Neural cell (in vitro differentiated cells): ENCODE data around the gene DGCR6. TPM values are rescaled to one million over a fixed set of nuclear protein-coding genes. Genes with fewer than 3 reads are reported as not detected.
"Not testable (repeated sequence)": the region's sequence is repeated elsewhere in the genome, so short reads cannot be mapped to it uniquely, and the experiment has no call there.

Experiments
- H2AFZ ChIP-seq: fragments of 200-600, 300-800 bp; sonication (generic), shearing (Covaris generic); 2 replicates; pipeline ENCODE4 v1.6.0; 2014; ENCODE audit warnings: low read depth, mild to moderate bottlenecking, antibody characterized with exemption, low read length, moderate library complexity
- H3F3A ChIP-seq: fragments of 200-600 bp; shearing (Covaris generic); 2 replicates; pipeline ENCODE4 v1.6.1; 2016; ENCODE audit warnings: mild to moderate bottlenecking, moderate library complexity, mixed read lengths, antibody characterized with exemption, low read length; ENCODE audit not compliant: insufficient read depth, poor library complexity, severe bottlenecking
- H3K27ac ChIP-seq: fragments of 200-600, 300-800 bp; sonication (generic), shearing (Covaris generic); 2 replicates; pipeline ENCODE4 v1.5.1; 2014; ENCODE audit warnings: mild to moderate bottlenecking, low read length, moderate library complexity
- H3K27me3 ChIP-seq: fragments of 300-800, 200-600 bp; sonication (generic), shearing (Covaris generic); 2 replicates; pipeline ENCODE4 v1.6.0; 2014; ENCODE audit warnings: mild to moderate bottlenecking, low read depth, low read length, moderate library complexity; ENCODE audit not compliant: insufficient read depth
- H3K36me3 ChIP-seq: fragments of 300-800, 200-600 bp; sonication (generic), shearing (Covaris generic); 2 replicates; pipeline ENCODE4 v1.5.1; 2014; ENCODE audit warnings: mild to moderate bottlenecking, antibody characterized with exemption, low read length, moderate library complexity; ENCODE audit not compliant: insufficient read depth
- H3K4me2 ChIP-seq: fragments of 300-800, 200-600 bp; sonication (generic), shearing (Covaris generic); 2 replicates; pipeline ENCODE4 v1.6.0; 2014; ENCODE audit warnings: mild to moderate bottlenecking, low read length
- H3K4me3 ChIP-seq: fragments of 300-800, 200-600 bp; sonication (generic), shearing (Covaris generic); 2 replicates; pipeline ENCODE4 v1.5.1; 2014; ENCODE audit warnings: mild to moderate bottlenecking, low read length, moderate library complexity
- H3K79me2 ChIP-seq: fragments of 200-600 bp; shearing (Covaris generic); replicated peaks from 2 replicates; pipeline ENCODE4 v1.6.0; 2014; ENCODE audit warnings: mild to moderate bottlenecking, low read length, moderate library complexity; ENCODE audit not compliant: insufficient read depth
- H3K9ac ChIP-seq: fragments of 300-800, 200-600 bp; sonication (generic), shearing (Covaris generic); 2 replicates; pipeline ENCODE4 v1.6.1; 2016; ENCODE audit warnings: mild to moderate bottlenecking, low read length, mixed read lengths
- H3K9me2 ChIP-seq: fragments of 200-600 bp; shearing (Covaris generic); 2 replicates; pipeline ENCODE4 v1.6.1; 2016; ENCODE audit warnings: mild to moderate bottlenecking, low read length, mixed read lengths; ENCODE audit not compliant: insufficient read depth
- H3K9me3 ChIP-seq: fragments of 200-600, 300-800 bp; sonication (generic), shearing (Covaris generic); 2 replicates; pipeline ENCODE4 v1.6.1; 2016; ENCODE audit warnings: mild to moderate bottlenecking, mixed run types, low read length, moderate library complexity, mixed read lengths
- H4K20me1 ChIP-seq: fragments of 200-600 bp; shearing (Covaris generic); 2 replicates; pipeline ENCODE4 v1.6.1; 2016; ENCODE audit warnings: mild to moderate bottlenecking, mixed run types; ENCODE audit not compliant: insufficient read depth
- EP300 ChIP-seq: fragments of 450-650 bp; conservative IDR thresholded peaks from 2 replicates; pipeline ENCODE4 v1.6.1; 2014; ENCODE audit warnings: antibody characterized with exemption, mild to moderate bottlenecking, moderate library complexity; ENCODE audit not compliant: poor library complexity, severe bottlenecking
- EZH2 ChIP-seq: fragments of 200-600, 300-800 bp; shearing (Covaris generic), sonication (generic); IDR thresholded peaks from 2 replicates; pipeline ENCODE4 v1.6.1; 2014; ENCODE audit warnings: antibody characterized with exemption, low read length, borderline replicate concordance, mild to moderate bottlenecking; ENCODE audit not compliant: insufficient read depth, poor library complexity, severe bottlenecking
- MXI1 ChIP-seq: fragments of 450-650 bp; conservative IDR thresholded peaks from 2 replicates; pipeline ENCODE4 v1.6.1; 2014; ENCODE audit warnings: antibody characterized with exemption, mild to moderate bottlenecking; ENCODE audit not compliant: poor library complexity, severe bottlenecking
- POLR2AphosphoS5 ChIP-seq: IDR thresholded peaks from 2 replicates; pipeline ENCODE4 v1.6.1; 2012
- RAD21 ChIP-seq: fragments of 450-650 bp; conservative IDR thresholded peaks from 2 replicates; pipeline ENCODE4 v1.6.1; 2014; ENCODE audit warnings: antibody characterized with exemption, mild to moderate bottlenecking, moderate library complexity
- SMC3 ChIP-seq: fragments of 450-650 bp; conservative IDR thresholded peaks from 2 replicates; pipeline ENCODE4 v1.6.1; 2014; ENCODE audit warnings: antibody characterized with exemption, mild to moderate bottlenecking, moderate library complexity; ENCODE audit not compliant: poor library complexity
- TAF1 ChIP-seq: IDR thresholded peaks from 2 replicates; pipeline ENCODE4 v1.6.1; 2012; ENCODE audit warnings: low read depth
- polyA plus RNA-seq: library from polyadenylated mRNA; depleted of rRNA; stranded (reverse); fragments of >200 nt; gene quantifications from 2 replicates; pipeline ENCODE4 v1.2.3, GENCODE V29; 2014
- TF ChIP-seq, protein P1 (sequence below): fragments of 450-650 bp; IDR thresholded peaks from 2 replicates; pipeline ENCODE4 v1.5.1; 2014; ENCODE audit warnings: antibody characterized with exemption, mild to moderate bottlenecking, moderate library complexity; ENCODE audit not compliant: poor library complexity, severe bottlenecking
- TF ChIP-seq, protein P2 (sequence below): IDR thresholded peaks from 2 replicates; pipeline ENCODE4 v1.6.1; 2012; ENCODE audit warnings: borderline replicate concordance

The DGCR6 gene
- polyA plus RNA-seq, 1 donor from 2014 or later: 8.9 TPM

DNA sequence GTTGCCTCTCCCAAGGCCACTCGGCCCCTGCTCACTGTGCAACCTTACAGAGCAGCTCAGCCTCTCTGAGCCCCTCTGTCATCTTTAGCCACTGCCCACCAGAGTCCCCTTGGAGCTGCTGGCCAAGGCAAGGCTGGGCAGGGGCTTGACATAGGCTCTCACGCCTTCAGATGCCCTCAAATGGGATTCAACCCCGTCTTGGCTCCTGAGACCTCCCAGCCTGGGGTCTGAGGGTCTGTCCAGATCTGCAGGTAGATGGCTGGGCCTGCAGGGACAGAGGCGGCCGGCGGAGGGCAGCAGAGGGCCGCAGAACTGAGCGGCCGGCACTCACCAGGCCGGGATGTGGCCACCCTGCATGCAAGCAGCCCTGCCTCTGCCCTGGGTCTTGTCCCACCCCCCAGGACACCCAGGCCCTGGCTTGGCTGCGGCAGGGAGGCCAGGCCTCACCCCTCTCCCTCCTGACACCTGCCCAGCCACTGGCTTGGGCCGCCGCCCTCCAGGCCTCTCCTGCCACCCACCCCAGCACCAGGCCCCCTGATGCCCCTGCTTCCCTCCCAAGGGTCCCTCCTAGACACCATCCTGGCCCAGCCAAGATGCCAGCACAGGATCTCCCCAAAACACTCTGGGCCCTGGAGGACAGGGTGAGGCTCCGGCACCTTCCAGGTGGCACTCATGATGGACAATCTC, 48.3 kb downstream of the DGCR6 start:
- not testable (repeated sequence) for H3K9ac ChIP-seq, H3K4me2 ChIP-seq, H2AFZ ChIP-seq, H3F3A ChIP-seq, H3K79me2 ChIP-seq, H3K27me3 ChIP-seq, H3K27ac ChIP-seq, H3K9me3 ChIP-seq, H3K9me2 ChIP-seq, H3K36me3 ChIP-seq, H4K20me1 ChIP-seq, H3K4me3 ChIP-seq
- TF ChIP-seq SMC3: peak; percentile 74
- peak; percentile 74 for TF ChIP-seq RAD21
- TF ChIP-seq, protein P1, sequence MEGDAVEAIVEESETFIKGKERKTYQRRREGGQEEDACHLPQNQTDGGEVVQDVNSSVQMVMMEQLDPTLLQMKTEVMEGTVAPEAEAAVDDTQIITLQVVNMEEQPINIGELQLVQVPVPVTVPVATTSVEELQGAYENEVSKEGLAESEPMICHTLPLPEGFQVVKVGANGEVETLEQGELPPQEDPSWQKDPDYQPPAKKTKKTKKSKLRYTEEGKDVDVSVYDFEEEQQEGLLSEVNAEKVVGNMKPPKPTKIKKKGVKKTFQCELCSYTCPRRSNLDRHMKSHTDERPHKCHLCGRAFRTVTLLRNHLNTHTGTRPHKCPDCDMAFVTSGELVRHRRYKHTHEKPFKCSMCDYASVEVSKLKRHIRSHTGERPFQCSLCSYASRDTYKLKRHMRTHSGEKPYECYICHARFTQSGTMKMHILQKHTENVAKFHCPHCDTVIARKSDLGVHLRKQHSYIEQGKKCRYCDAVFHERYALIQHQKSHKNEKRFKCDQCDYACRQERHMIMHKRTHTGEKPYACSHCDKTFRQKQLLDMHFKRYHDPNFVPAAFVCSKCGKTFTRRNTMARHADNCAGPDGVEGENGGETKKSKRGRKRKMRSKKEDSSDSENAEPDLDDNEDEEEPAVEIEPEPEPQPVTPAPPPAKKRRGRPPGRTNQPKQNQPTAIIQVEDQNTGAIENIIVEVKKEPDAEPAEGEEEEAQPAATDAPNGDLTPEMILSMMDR: peak; percentile 84

DNA sequence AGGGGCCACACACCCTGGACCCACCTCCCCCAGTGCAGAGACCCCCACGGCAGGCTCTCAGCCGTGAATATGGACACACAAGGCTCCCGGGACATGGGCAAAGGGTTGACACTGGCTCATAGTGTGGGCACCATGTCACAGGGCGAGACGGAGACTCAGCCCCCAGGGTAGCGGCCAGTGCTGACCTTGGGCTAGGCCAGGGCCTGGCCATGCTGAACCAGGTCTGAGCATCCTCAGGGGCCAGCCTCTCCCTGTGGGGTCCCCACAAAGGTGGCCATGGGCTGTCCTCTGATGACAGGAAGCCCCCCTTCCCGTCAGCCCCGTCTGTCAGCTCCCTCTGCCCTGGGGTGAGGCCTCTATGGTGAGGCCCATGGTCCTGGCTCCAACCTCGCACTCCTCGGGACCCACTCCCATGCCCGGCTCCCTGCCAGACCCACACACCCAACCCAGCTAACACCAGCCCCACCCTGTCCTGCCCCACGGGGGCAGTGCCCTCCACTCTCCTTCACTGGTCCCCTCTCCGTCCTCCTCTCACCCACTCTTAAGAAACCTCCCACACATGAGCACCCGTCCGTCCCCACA, 49.0 kb downstream of the DGCR6 start:
- H3K36me3 ChIP-seq: no peaks in the 10 kb centered on the region
- H3K4me2 ChIP-seq: no peak overlapping the region
- no peaks in the 10 kb centered on the region for H3K27me3 ChIP-seq
- TF ChIP-seq RAD21 (no peak), POLR2AphosphoS5 (no peak), EP300 (no peak), SMC3 (no peak), TAF1 (no peak), MXI1 (no peak), EZH2 (no peak)
- TF ChIP-seq, protein P2, sequence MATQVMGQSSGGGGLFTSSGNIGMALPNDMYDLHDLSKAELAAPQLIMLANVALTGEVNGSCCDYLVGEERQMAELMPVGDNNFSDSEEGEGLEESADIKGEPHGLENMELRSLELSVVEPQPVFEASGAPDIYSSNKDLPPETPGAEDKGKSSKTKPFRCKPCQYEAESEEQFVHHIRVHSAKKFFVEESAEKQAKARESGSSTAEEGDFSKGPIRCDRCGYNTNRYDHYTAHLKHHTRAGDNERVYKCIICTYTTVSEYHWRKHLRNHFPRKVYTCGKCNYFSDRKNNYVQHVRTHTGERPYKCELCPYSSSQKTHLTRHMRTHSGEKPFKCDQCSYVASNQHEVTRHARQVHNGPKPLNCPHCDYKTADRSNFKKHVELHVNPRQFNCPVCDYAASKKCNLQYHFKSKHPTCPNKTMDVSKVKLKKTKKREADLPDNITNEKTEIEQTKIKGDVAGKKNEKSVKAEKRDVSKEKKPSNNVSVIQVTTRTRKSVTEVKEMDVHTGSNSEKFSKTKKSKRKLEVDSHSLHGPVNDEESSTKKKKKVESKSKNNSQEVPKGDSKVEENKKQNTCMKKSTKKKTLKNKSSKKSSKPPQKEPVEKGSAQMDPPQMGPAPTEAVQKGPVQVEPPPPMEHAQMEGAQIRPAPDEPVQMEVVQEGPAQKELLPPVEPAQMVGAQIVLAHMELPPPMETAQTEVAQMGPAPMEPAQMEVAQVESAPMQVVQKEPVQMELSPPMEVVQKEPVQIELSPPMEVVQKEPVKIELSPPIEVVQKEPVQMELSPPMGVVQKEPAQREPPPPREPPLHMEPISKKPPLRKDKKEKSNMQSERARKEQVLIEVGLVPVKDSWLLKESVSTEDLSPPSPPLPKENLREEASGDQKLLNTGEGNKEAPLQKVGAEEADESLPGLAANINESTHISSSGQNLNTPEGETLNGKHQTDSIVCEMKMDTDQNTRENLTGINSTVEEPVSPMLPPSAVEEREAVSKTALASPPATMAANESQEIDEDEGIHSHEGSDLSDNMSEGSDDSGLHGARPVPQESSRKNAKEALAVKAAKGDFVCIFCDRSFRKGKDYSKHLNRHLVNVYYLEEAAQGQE: no peak
- TF ChIP-seq, protein P1: no peak
- no peak overlapping the region for H3K4me3 ChIP-seq
- no peaks in the 10 kb centered on the region for H3K79me2 ChIP-seq
- H3K27ac ChIP-seq: no peak overlapping the region
- no peaks in the 10 kb centered on the region for H3K9me2 ChIP-seq
- no peak overlapping the region for H2AFZ ChIP-seq
- H3K9ac ChIP-seq: no peak overlapping the region
- no peaks in the 10 kb centered on the region for H4K20me1 ChIP-seq
- no peaks in the 10 kb centered on the region for H3F3A ChIP-seq
- H3K9me3 ChIP-seq: no peaks in the 10 kb centered on the region
